Spleen (tissue), 7 donors: Measurements from ENCODE around the gene CCDC160.

Experiments
- POLR2A ChIP-seq, 3 donors: fragments of 450-650 bp; IDR thresholded peaks; one replicate each; pipeline ENCODE4 v1.5.1; 2017; ENCODE audit warnings: antibody characterized with exemption in 3 of 3, mild to moderate bottlenecking in 1 of 3
- POLR2AphosphoS5 ChIP-seq, 3 donors: sonication (generic); formaldehyde crosslinking; IDR thresholded peaks; one replicate each; pipeline ENCODE4 v1.5.1; 2017; ENCODE audit warnings: antibody characterized with exemption in 3 of 3
- TF ChIP-seq, protein P1 (sequence below), 11 experiments: fragments of 200-600 bp in 7 of 11; fragments of 450-650 bp in 4 of 11; sonication (generic) in 4 of 11; IDR thresholded peaks in 8 of 11; conservative IDR thresholded peaks in 3 of 11; 1 replicate in 7 of 11; 2 replicates in 4 of 11; pipeline versions ENCODE4 v1.4.0 to v1.8.0; 2016 to 2021; ENCODE audit warnings: antibody characterized with exemption in 11 of 11, inconsistent platforms in 4 of 11, mild to moderate bottlenecking in 1 of 11
- donor health status: DM: no; HTN: no; CAD: no; lungs with moderate emphysema.
- donor health status: DM: no; HTN: no; CAD: no.
- donor health status: DM: no; HTN: no; CAD: no.

DNA sequence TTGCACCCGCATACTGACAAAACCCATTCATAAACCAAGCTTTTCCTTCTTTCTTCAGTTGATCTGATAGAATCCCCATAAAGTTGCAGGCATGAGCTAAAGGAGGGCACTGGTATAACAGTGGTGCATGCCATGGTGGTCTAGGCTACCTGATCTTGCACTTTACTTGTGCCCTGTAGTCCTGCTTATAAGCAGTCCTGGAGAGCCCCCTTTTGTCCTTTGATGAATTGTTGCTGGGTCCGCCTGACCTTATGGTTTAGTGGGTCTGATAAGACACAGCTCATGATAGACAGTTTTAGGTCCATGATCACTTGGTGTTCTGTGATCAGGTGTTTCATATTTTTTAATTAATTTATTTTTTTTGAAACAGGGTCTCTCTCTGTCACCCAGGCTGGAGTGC, 19.7 kb downstream of the CCDC160 start:
- TF ChIP-seq, protein P1, sequence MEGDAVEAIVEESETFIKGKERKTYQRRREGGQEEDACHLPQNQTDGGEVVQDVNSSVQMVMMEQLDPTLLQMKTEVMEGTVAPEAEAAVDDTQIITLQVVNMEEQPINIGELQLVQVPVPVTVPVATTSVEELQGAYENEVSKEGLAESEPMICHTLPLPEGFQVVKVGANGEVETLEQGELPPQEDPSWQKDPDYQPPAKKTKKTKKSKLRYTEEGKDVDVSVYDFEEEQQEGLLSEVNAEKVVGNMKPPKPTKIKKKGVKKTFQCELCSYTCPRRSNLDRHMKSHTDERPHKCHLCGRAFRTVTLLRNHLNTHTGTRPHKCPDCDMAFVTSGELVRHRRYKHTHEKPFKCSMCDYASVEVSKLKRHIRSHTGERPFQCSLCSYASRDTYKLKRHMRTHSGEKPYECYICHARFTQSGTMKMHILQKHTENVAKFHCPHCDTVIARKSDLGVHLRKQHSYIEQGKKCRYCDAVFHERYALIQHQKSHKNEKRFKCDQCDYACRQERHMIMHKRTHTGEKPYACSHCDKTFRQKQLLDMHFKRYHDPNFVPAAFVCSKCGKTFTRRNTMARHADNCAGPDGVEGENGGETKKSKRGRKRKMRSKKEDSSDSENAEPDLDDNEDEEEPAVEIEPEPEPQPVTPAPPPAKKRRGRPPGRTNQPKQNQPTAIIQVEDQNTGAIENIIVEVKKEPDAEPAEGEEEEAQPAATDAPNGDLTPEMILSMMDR (IDR thresholded peaks at IDR 0.05 in 8 of 11, conservative IDR thresholded peaks at IDR 0.05 in 3 of 11): no peak
- TF ChIP-seq POLR2A (IDR thresholded peaks at IDR 0.05) (no peak), POLR2AphosphoS5 (IDR thresholded peaks at IDR 0.05) (no peak)
